Neural progenitor cell (in vitro differentiated cells): ENCODE results near the gene WNT6.
"Not testable (repeated sequence)": the region's sequence is repeated elsewhere in the genome, so short reads cannot be mapped to it uniquely, and the experiment has no call there.

ENCODE experiments used
- CTCF ChIP-seq: fragments of 200-600 bp; sonication (generic); IDR thresholded peaks from 2 replicates; pipeline ENCODE4 v1.5.1; 2017; ENCODE audit warnings: antibody characterized with exemption, mild to moderate bottlenecking
- EZH2 ChIP-seq: fragments of 200-600 bp; sonication (generic); IDR thresholded peaks from 2 replicates; pipeline ENCODE4 v1.6.1; 2017; ENCODE audit warnings: antibody characterized with exemption, mild to moderate bottlenecking, moderate library complexity
- EZH2phosphoT487 ChIP-seq: fragments of 200-600 bp; sonication (generic); IDR thresholded peaks from 2 replicates; pipeline ENCODE4 v1.6.1; 2017; ENCODE audit warnings: antibody characterized with exemption

- TF ChIP-seq CTCF, EZH2, EZH2phosphoT487: not testable (repeated sequence)
These were observed 15.3 kb upstream of the WNT6 start for GRCh38 chr2:218844334-218844733.
